GM12801 (cell line): ENCODE results near the gene RGS10.

Source experiments
- TF ChIP-seq, protein P1 (sequence below): IDR thresholded peaks from one replicate; pipeline ENCODE4 v1.5.1; 2011; ENCODE audit warnings: control low read depth; ENCODE audit not compliant: insufficient read length; ENCODE audit errors: extremely low read depth

The RGS10 gene

DNA sequence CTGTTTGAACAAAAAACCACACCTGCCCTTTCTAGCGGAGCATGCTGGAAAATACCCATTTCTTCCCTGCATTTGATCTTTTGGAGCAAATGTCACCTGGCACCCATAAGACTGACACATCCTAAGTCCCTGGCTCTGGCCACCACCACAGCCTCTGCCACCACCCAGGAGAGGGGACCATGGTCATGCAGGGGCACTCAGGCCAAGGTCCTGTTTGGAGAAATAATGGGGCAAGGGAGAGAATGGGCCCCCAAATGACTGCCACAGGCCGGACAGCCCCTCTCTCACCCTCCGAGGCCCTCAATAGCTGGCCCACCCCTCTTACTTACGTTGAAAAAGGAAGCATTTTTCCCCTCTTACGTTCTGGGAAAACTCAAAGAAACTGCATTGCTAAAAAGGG lies 35.4 kb downstream of the RGS10 start:
- TF ChIP-seq, protein P1, sequence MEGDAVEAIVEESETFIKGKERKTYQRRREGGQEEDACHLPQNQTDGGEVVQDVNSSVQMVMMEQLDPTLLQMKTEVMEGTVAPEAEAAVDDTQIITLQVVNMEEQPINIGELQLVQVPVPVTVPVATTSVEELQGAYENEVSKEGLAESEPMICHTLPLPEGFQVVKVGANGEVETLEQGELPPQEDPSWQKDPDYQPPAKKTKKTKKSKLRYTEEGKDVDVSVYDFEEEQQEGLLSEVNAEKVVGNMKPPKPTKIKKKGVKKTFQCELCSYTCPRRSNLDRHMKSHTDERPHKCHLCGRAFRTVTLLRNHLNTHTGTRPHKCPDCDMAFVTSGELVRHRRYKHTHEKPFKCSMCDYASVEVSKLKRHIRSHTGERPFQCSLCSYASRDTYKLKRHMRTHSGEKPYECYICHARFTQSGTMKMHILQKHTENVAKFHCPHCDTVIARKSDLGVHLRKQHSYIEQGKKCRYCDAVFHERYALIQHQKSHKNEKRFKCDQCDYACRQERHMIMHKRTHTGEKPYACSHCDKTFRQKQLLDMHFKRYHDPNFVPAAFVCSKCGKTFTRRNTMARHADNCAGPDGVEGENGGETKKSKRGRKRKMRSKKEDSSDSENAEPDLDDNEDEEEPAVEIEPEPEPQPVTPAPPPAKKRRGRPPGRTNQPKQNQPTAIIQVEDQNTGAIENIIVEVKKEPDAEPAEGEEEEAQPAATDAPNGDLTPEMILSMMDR: no peak

DNA sequence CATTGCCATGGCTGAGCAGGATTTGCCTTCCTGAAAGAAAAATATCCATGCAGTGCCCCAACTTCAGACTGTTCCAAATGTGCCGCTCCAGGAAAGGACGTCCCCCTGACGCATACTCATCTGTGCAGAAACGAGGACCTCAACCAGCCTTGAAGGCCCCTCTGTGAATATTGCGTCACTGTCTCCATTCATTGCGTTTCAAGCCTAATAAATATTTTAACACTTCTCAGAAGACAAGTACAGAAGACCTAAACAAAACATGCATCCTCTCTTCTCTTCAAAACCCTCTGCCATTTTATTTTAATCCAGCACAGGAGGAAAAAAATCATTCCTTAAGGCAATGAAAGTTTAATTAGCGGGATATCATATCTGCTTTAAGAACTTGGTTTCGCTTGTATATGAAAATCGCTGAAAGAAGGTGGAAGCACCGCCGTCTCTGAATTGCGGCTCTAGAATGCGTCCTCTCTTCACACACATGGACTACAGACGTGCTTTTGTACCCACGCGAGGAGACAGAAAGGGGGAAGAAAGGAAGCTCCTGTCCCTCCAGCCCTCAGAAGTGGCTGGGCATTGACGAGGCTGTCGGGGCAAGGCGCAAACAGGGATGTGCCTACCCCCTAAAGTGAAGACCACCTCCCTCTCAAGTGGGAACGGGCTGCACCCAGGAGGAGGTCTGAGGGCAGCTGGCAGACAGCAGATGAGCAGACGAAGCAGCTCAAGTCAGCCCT lies 36.8 kb downstream of the RGS10 start:
- TF ChIP-seq, protein P1: no peak

DNA sequence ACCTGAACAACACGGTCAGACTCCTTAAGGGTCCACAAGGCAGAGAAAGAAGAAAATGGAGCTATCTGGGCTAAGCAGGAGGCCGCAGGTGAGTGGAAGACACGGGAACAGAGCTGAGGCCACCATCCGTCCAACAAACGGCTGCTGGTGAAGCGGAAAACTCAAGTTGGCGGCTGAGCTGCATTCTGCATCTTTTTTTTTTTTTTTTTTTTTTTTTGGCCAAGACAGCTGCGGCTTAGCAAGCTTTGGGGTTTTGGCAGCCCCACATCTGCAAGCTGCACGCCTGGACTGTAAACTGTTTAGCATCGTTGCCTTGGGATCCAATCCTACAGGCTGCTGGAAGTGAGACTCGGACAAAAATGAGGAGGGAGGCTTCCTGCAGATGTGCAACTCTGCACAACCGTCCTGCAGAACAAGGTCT lies 37.4 kb downstream of the RGS10 start:
- TF ChIP-seq, protein P1: no peak

DNA sequence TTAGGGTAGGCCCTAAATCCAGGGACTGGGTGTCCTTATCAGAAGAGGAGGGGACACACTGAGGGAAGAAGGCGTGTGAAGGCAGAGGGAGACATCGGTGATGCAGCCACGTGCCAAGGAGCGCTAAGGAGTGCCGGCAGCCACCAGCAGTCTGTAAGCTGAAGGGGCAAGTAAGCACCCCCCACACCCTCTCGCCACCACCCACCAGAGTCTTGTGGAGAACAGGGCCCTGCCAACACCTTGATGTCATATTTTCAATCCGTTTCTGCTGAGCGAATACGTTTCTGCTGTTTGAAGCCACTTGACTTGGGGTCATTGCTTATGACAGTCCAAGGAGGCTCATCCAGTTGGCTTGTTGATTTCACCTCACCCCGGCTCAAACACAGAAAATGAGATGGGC lies 37.9 kb downstream of the RGS10 start:
- TF ChIP-seq, protein P1: no peak

DNA sequence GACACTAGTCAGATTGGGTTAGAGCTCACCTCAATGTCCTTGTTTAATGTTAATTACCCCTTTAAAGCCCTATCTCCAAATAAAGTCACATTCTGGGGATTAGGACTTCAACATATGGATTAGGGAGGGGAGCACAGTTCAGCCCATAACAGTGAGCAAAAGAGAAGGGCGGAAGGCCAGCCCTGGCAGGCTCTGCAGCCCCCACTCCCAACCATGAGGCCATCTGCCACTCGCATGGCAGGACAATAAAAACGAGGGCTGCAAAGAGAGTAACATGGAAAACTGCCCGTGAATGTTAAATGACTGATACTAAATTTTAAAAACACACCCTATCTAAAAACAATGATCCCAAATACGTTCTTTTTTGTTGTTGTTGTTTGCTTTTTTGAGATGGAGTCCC lies 38.7 kb downstream of the RGS10 start:
- TF ChIP-seq, protein P1: no peak

DNA sequence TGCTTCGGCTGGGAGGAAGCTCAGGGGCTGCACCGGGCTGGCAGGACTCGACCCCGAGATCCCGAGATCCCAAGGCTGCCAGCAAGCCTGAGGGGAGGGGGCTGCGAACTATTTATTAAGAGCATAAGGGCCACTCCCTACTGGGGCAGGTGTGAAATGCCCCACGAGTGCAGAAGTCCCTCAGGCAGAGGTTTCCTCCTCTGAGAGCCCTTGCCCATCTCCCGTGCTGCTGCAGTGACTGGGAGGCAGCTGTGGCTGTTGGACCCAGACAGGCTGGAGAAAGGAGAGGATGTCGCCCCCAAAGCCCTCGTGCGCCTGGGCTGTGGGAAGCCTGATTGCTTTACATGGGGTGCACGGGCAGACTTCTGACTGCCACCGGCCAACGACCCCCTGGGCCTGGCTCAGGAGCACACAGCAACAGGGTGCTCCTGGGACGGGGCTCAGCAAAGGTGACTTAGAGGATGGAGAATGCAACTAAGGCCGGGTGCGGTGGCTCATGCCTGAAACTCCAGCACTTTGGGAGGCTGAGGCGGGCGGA lies 39.8 kb downstream of the RGS10 start:
- TF ChIP-seq, protein P1: no peak

DNA sequence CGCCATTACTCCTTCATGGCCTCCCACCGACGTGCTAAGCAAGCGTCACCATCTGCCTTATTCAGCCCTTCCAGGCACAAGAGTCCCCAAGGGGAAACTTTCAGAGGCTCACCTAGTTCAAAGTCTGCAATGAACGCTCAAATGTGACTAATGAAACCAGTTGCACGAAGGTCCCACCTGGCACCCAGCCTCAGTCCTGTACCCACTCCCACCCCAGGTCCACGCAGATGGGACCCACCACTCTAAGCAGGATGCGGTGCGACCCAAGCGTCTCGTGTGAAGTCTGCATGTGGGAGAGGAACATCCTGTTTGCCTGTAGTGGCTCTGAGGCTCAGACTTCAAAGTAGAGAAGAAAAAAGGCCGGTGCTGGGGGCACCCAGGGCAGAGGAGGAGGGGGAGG lies 40.3 kb downstream of the RGS10 start:
- TF ChIP-seq, protein P1: no peak
